Fibroblast of skin of left biceps (primary cell): ENCODE measurements around the gene RAD23B.

Source experiments
- DNase-seq, 2 experiments: peaks; one replicate each; pipeline ENCODE4 v3.0.0-alpha.2; 2013; ENCODE audit warnings: low read depth in 2 of 2

The RAD23B gene

DNA sequence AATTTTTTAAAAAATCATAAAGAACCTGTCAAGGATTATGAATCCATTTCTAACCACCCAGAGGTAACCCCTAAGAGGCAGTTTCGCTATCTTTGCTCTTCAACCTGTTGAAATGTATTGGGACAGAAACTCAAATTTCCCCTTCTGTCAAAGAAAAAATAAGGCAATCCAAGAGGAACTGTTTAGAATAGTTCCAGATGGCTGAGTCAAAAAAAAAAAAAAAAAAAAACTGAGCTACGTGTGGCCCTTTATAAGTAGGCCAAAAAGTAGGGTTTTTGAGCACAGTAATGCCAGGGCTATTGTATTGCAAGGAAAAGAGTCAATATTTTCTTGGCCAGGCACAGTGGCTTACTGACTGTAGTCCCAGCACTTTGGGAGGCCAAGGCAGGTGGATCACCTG lies 94.9 kb downstream of the RAD23B start:
- no peak for DNase-seq
